Endometrial microvascular endothelial cells (primary cell): ENCODE measurements around the gene APBA2. TPM values are rescaled to one million over a fixed set of nuclear protein-coding genes. Genes with fewer than 3 reads are reported as not detected.

Experiments used
- in situ Hi-C: cut with HindIII; loops from 2 replicates; pipeline ENCODE4 v1.10.0; 2017; ENCODE audit warnings: low sequenced_read_pairs, low pct_unique_long_range_greater_than_20kb; ENCODE audit errors: inconsistent ontology term
- total RNA-seq: library from RNA; depleted of rRNA; stranded (reverse); fragments of >200 nt; gene quantifications from one replicate; pipeline ENCODE4 v1.2.3, GENCODE V29; 2015; ENCODE audit errors: inconsistent ontology term

APBA2 gene
- total RNA-seq, 1 donor from 2014 or later: 18.6 TPM

DNA sequence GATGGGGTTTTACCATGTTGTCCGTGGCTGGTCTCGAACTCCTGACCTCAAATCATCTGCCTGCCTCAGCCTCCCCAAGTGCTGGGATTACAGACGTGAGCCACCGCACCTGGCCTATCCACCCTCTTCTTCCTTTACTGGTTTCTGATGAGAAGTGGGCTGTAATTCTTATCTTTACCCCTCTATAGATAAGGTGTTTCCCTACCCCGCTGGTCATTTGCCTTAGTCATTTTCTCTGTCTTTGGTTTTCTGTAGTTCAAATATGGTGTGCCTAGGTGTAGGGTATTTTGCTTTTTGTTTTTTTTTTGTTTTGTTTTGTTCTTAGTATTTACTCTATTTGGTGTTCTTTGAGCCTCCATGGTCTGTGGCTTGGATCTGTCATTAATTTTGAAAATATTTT is 41.3 kb downstream of the APBA2 start:
- in situ Hi-C loops: no loop called here

DNA sequence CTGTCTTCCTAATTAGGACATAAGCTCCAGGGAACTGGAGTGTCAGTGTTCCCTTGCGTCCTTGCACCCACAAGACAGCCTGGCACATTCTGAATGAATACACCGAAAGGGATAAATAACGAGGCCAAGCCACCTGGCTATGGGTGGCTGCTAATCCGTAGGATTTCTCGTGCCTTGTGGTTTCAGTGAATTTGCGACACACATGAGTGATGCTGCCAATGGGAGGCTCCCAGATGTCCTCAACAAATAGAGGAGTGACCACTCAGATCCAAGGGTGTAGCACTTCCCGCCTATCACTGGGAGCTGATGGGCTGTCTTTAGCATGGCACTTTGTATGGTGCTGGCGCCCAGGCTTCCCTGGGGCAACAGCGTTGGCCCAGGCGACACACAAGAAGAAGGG is 43.4 kb downstream of the APBA2 start:
- in situ Hi-C loops: no loop called here

DNA sequence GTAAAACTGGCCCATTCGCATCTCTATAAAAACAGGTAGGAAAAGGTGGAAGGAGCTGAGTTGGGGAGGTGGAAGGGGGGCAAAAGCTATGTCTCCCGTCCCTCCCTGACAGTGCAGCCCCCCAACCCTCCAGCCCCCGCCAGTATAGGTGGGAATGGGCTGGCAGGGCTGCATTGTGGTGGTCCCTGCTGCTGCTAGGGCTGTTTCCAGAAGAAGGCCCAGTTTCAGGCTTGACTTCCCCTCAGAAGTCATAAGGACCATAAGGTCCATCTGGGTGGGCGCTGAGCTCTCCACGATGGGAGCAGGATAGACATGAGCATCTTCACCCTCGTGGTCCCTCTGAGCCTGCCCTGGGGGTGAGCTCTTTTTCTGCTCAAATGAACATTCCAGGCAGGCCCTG is 44.2 kb downstream of the APBA2 start:
- in situ Hi-C loops: no loop called here

DNA sequence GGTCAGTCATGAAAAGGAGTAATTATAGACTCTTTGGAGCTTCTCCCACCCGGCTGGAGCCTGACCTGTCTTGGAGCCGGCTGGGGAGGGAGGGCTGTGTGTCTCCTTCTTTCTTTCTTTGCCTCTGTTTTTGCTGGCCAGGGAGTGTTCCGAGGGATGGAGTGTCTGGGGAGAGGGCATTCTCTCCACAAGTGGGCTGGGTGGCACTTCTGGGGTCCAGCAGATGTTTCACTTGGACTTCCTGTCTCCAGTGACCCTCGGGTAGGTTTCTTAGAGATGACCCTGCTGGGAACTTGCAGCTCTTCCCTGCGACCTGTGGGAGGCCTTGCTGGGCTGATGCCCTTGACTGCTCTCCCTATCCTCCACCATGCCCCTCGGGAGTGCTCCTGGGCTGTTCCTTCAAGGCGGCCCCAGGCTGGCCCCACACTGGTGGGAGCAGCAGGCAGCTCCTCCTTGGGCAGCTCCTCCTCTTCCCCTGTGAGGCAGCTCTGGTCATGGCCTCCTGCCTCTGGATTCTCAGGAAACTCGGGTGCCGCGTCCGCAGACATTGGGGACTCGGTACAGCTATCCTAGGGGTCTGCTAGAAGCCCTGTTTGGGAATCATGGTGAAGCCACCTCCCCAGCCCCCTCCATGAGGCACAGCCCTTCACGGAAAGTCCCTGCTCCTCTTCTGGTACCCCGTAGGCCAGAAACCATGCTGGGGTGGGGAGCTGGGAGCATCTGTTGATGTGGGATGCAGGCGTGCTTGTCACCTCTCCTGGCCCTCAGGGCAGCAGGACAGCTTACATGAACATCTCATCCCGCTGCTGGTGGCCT is 44.9 kb downstream of the APBA2 start:
- in situ Hi-C loops: no loop called here

DNA sequence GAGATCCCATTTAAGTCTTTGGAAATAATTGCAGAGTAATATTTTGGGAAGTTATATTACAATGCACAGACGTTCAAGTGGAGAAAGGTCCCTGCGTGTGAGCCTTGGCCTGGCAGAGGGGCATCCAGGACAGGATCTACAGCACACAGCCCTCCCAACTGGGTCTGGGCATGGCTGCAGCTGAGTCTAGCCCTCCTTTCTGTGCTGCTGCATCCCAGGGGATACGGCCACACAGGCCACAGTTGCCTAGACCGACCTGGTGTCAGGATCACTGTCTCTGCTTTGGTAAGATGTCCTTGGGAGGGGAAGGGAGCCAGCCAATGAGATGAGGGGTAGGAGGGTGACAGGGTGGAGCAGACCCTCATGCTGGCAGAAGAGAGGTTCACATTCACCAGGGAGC is 46.1 kb downstream of the APBA2 start:
- in situ Hi-C loops: no loop called here

DNA sequence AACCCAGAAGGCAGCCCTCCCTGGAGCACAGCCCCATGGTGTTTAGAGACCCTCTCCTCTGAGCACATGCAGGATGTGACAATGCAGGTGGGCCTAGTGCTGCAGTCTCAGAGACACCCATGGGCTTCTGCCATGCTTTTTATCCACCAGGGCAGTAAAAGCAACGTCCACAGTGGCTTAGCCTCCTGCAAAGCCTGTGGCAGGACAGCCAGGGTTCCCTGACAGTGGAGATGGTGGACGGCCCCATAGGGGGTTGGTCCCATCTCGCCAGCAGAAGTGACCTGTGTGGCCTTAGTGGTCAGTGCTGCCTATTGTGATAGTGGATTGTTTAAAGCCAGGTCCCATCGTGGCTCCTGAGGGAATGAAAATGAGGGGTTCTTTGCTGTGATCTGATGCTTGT is 46.6 kb downstream of the APBA2 start:
- in situ Hi-C loops: no loop called here

DNA sequence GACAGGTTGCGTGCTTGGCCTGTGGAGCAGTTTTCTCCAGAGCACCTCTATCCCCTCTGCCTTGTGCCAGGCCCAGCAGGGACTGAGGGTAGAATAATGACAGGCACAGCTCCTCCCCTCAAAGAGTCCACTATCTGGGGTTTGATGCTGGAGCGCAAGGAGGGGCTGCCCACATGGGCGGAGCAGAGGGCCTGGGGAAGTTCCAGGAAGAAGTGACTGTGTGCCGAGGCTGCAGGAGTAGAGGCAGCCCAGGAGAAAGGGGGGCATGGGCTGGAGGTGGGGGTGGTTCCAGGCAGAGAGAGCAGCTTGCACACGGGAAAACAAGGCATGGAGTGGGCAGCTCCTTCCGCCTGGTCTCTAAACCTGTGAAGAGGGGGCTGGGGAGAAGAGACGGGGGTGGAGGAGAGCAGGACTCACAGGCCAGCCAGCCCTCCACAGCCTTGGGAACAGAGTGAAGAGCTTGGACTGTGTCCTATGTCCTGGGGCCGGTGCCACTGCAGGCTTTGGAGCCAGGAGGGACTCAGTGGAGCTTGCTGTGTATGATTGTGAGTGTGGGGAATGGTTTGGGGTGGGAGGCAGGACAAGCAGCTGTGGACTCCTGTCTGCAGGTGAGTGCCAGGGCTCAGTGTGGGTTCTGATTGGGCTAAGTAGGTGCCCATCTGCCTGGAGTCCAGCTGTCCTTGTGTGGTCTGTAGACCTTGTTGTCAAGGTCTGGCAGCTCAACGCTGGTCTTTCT is 48.1 kb downstream of the APBA2 start:
- in situ Hi-C loops: no loop called here

DNA sequence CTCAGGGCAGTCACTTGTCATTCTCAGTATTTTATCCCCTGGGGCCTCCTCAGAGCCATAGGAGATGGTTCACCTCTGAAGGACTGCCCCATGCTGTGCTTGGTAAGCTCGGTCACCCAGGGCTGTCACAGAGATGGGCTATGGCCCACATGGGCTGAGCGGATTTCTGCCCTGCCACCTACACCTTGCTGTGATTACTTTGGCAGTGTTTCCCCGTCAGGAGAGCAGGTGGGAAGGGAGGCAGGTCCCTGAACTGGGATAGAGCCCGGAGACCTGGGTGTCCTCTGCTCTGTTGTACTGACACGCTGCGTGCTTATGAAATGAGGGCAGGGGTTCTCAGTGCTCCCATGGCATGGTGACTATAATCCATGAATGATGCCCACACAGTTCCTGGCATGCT is 48.9 kb downstream of the APBA2 start:
- in situ Hi-C loops: no loop called here

DNA sequence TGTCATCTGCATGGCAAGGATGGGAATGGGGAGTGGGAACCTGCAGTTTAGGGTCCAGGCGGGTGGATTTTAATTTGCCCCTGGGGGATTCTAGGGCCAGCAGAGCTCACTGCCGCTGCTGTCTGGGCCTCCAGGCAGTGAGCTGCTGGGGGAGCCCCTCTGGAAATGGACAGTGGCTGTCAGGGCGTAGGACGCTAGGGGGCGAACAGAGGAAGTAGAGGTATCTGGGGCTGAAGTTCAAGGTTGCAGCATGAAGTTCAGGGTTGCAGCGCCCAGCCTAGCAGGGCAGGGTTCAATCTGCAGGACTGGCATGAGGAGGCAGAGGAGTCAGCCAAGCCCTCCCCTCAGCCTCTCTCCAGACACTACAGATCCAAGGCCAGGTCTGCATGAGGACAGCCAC is 49.5 kb downstream of the APBA2 start:
- in situ Hi-C loops: no loop called here

DNA sequence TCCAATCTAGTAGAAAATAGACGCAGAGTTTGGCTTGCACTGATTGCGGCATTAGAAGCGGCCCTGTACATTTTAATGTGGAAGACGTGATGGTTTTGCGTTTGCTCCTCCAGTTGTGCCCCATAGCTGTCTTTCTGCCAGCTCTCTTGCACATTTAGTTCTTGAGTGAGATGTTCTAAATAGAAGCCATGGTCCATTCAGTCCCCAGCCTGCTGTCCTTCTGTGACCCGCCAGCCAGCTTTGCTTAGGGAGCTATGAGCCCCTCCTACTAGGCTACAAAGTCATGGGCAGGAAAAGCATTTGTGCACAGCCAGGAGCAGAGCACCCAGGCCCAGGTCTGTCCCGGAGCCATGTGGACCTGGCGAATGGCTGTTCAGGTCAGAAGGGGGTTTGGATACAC is 50.3 kb downstream of the APBA2 start:
- in situ Hi-C loops: no loop called here

DNA sequence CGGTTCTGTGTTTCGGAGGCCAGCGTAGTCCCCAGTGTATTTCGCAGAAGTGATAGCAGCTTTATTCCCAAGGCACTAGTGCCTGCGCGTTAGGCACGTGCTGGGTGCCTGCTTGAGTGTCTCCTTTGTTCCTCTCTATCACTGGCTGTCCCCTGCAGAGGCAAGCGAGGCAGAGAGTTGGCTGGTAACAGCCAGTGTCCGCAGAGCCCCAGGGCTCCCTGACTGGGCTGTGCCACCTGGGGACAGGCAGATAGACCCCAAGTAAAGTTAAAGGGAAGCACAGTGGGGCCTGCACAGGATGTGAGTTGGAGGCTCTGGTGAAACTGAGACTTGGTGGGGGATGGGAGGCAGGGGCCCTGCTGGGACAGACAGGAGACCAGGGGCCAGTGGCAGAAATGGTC is 50.7 kb downstream of the APBA2 start:
- in situ Hi-C loops: no loop called here

DNA sequence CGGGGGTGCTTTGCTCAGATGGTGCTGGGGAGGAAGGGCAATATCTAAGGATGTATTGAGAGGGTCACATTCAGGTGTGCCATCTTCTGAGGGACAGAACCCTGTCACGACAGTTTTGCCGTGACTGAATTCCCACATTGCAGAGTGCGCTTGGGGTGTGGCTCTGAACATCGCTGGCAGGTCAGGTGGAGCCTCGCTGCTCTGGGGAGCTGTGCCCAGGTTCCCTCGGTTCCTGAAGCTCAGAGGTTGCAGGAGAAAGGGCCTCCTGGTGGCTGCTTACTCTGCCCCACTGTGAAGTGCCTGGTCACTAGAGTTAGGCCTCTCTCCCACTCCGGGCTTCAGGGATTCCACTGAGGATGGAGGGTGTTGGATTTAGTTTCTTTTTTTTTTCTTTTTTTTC is 51.5 kb downstream of the APBA2 start:
- in situ Hi-C loops: no loop called here

DNA sequence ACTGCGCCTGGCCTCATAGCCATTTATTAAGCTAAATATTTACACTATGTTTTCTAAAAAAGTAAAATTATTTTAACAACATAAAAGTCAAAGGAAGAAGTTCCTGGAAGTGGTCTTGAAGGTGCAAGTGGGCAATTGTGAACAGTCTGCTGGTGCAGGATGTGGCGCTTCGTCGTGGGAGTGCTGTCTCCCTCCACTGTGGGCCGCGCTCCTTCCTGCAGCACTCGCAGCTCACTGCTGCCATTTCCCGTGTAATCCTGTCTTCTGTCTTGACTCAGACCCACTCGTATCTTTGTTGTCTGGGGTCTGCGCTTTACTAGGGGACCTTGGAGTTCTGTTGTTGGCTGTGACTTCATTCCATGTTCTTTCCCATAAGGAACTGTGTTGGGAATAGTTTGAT is 56.3 kb downstream of the APBA2 start:
- in situ Hi-C loops: no loop called here

DNA sequence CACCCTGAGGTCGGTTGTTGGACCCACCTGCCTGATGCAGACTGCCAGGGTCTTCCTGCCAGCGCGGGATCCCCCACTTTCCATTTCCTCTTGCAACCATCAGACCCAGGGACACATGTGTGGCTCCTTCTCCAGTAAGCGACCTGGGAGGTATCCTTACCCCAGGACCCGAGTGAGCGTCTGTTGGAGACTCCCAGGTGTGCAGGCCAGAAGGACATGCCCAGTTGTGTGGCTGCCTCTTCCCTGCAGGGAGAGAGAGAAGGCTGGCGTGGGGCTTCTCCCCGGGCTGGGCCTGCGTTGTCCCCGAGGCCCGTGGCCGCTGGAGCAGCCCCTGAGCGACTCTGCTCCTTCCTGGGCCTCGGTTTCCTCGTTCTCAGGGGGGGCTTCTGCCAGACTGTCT is 56.8 kb downstream of the APBA2 start:
- in situ Hi-C loops: no loop called here

DNA sequence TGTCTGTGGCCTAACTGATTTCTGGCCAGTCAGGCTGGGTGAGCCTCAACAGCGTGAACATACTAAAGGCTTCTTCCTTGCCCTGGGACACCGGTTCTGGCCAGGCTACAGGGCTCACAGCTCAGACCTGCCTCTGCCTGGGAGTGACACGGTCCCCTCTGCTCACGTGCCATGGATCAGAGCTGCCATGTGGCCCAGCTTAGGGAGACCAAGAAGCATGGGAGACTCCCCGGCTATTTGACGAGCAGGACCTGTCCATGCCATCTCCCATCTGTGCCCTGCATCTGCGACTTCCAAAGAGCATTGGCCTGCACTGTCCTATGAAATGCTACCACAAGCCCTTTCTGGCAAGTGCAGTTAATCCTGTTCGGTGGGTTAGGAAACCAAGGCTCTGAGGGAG is 57.4 kb downstream of the APBA2 start:
- in situ Hi-C loops: no loop called here

DNA sequence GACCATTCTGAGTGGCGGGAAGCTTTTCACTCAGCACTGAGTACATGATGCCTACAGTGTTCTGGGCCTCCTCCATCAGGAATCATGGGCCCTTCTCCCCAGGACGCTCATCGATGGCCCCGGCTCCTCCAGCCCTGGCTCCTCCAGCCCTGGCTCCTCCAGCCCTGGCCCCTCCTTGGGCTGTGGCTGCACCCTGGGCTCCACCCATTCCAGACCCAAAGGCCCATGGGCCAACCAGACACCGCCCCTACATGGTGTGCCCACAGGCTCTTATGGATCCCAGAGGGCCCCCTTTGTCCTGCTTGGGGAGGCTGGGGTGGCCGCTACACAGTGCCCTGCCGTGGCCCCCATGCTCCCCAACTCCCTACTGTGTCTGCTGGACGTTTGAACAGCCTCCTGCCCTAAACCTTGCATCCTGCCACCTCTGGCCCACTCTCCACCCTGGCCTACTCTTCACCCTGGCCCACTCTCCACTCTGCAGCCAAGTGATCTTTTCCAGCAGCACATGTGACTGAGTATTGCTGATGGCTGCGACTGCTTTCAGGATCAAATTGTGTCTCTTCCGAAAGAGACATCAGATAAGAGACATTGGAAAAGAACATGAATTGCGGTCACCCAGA is 57.9 kb downstream of the APBA2 start:
- in situ Hi-C loops: no loop called here

DNA sequence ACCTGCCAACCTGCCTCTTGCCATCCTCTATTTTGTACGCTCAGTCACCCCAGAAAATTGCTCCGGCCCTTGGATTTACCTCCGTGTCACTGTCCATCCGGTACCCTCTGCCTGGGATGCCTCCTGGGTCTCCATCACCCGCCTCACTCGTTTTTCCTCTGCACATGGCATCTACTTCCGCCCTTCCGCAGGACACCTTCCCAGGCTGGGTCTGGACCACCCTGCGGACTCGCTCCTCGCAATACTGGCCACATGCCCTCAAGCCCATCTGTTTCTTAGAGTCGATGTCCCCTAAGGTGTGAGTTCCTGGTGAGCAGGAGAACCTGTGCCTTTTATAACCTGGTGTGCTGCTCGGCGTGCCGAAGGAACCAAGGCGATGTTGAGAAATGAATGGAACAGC is 58.5 kb downstream of the APBA2 start:
- in situ Hi-C loops: no loop called here

DNA sequence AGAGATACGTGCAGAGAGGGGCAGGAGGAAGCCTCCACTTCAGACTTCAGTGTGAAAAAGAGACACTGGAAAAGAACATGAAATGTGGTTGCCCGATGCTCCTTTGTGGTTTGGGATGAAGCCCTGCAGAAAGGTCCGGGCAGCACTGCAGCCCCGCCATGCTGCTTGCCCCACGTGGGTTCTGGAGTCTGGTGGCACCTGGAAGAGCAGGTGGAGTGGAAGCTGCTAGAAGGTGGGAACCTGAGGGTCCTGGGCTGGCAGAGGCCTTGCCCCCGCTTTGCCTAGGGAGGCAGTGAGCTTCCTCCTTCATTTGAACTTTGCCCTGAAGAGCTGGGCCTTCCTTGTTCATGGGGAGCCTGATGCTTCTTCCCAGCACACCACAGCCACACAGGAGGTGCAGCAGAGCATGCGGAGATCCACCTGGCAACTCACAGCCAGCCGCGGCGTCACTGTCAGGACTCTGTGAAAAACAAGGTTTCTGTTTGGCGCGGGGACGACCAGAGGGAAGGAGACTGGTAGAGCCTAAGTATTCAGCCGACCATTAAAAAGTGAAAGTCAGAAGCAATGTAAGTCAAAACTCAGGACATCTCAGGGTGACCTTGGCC is 59.0 kb downstream of the APBA2 start:
- in situ Hi-C loops: no loop called here

DNA sequence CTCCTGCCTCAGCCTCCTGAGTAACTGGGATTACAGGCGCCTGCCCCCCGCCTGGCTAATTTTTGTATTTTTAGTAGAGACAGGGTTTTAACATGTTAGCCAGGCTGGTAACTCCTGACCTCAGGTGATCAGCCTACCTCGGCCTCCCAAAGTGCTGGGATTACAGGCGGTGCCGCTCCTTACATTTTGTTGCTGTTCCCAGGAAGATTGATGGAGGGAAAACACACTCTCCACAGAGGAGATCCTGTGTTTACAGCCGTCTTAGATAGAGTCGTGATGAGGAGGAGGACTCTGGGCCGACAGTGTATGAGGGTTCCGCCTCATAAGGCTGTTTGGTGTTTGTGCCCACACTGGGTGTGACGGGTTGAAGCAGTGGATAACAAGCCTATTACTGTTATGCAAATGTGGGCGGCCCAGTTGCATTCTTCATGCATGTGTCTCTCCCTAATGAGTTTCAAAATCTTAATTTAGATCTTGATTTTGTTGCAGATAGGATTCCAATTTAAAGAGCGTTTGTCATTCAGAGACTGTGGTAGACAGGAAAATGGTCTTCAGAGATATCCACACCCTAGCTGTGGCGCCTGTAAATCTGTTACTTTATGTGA is 60.0 kb downstream of the APBA2 start:
- in situ Hi-C loops: no loop called here
